Activated CD4-positive, alpha-beta T cell treated with anti-CD3 and anti-CD28 coated beads, Interleukin-2, amount 10 ng/mL, durations not matched to agents 7 days and 5 days (primary cell): ENCODE measurements around the gene PPM1J. TPM values are rescaled to one million over a fixed set of nuclear protein-coding genes. Genes with fewer than 3 reads are reported as not detected.
"Not testable (repeated sequence)": the region's sequence is repeated elsewhere in the genome, so short reads cannot be mapped to it uniquely, and the experiment has no call there.

Experiments used
- CTCF ChIA-PET: fragments of 350-600 bp; sonication (Branson Sonifier 250); formaldehyde crosslinking; loops from one replicate; lab custom pipeline; 2021; ENCODE audit warnings: antibody characterized with exemption; lab: Charles Lee
- POLR2A ChIA-PET: fragments of 350-600 bp; sonication (Branson Sonifier 250); formaldehyde crosslinking; loops from one replicate; lab custom pipeline; 2021; ENCODE audit warnings: antibody characterized with exemption; lab: Charles Lee
- DNase-seq: peaks from one replicate; pipeline ENCODE4 v3.0.0-alpha.2; 2020
- H3K27ac Mint-ChIP-seq: one replicate; pipeline ENCODE4 v1.8.0; 2021; ENCODE audit warnings: mild to moderate bottlenecking, moderate library complexity, mixed read lengths
- H3K27me3 Mint-ChIP-seq: one replicate; pipeline ENCODE4 v1.8.0; 2021; ENCODE audit warnings: mixed read lengths
- H3K36me3 Mint-ChIP-seq: one replicate; pipeline ENCODE4 v1.8.0; 2021; ENCODE audit warnings: low read depth, mixed read lengths
- H3K4me1 Mint-ChIP-seq: one replicate; pipeline ENCODE4 v1.8.0; 2021; ENCODE audit warnings: mixed read lengths
- H3K4me3 Mint-ChIP-seq: one replicate; pipeline ENCODE4 v1.8.0; 2021; ENCODE audit warnings: mild to moderate bottlenecking, moderate library complexity, mixed read lengths
- H3K9me3 Mint-ChIP-seq: one replicate; pipeline ENCODE4 v1.8.0; 2021; ENCODE audit warnings: mixed read lengths
- total RNA-seq, 2 experiments: library from RNA; stranded (reverse); gene quantifications; one replicate each; pipeline ENCODE4 v1.2.3, GENCODE V29; 2021

Gene PPM1J
- total RNA-seq, 2 experiments from 2014 or later = not detected

- Mint-ChIP-seq H3K4me3 (no peak overlapping the region), H3K27me3 (peaks cover 4% of the 10 kb centered on the region), H3K36me3 (no peaks in the 10 kb centered on the region), H3K4me1 (no peaks in the 10 kb centered on the region), H3K9me3 (no peaks in the 10 kb centered on the region), H3K27ac (no peak overlapping the region)
- ChIA-PET CTCF (no interaction called here), POLR2A (no interaction called here)
- no peak for DNase-seq
These were observed 16.3 kb upstream of the PPM1J start for GRCh38 chr1:112731451-112731850.

GRCh38 chr1:112729909-112730308, 14.8 kb upstream of the PPM1J start:
- ChIA-PET POLR2A (no interaction called here), CTCF (interaction anchor here (0.6 to 1.3 kb wide), 5 partner anchors 10 to 341 kb away, joined by 3 to 5 read pairs (median 4); partner anchors contain the start of gene PPM1J)
- no peak for DNase-seq
- Mint-ChIP-seq H3K27me3 (peaks cover 4% of the 10 kb centered on the region), H3K4me3 (no peak overlapping the region), H3K36me3 (no peaks in the 10 kb centered on the region), H3K27ac (no peak overlapping the region), H3K9me3 (no peaks in the 10 kb centered on the region), H3K4me1 (no peaks in the 10 kb centered on the region)

GRCh38 chr1:112729011-112729410, 13.9 kb upstream of the PPM1J start:
- H3K4me1 Mint-ChIP-seq, H3K4me3 Mint-ChIP-seq, DNase-seq, POLR2A ChIA-PET, H3K27ac Mint-ChIP-seq, H3K36me3 Mint-ChIP-seq, H3K9me3 Mint-ChIP-seq, H3K27me3 Mint-ChIP-seq: not testable (repeated sequence)
- CTCF ChIA-PET = interaction anchor here (1.3 kb wide), 1 partner anchor 13 kb away, joined by 5 read pairs; the partner anchor contains the start of gene PPM1J

GRCh38 chr1:112728306-112728971, 13.3 kb upstream of the PPM1J start:
- POLR2A ChIA-PET, DNase-seq, H3K9me3 Mint-ChIP-seq, CTCF ChIA-PET, H3K27me3 Mint-ChIP-seq, H3K27ac Mint-ChIP-seq, H3K4me1 Mint-ChIP-seq, H3K4me3 Mint-ChIP-seq, H3K36me3 Mint-ChIP-seq: not testable (repeated sequence)

- Mint-ChIP-seq H3K27me3 (no peaks in the 10 kb centered on the region), H3K27ac (no peak overlapping the region), H3K36me3 (no peaks in the 10 kb centered on the region), H3K4me1 (peaks cover 8% of the 10 kb centered on the region), H3K4me3 (no peak overlapping the region), H3K9me3 (no peaks in the 10 kb centered on the region)
- CTCF ChIA-PET = interaction anchor here (1.5 kb wide), 1 partner anchor 76 kb away, joined by 5 read pairs; no protein-coding TSS in a partner anchor
- POLR2A ChIA-PET = no interaction called here
- no peak for DNase-seq
These were observed 12.6 kb upstream of the PPM1J start for GRCh38 chr1:112727716-112728115.

GRCh38 chr1:112724240-112724639, 9.1 kb upstream of the PPM1J start:
- H3K36me3 Mint-ChIP-seq, H3K27ac Mint-ChIP-seq, H3K9me3 Mint-ChIP-seq, DNase-seq, H3K4me3 Mint-ChIP-seq, POLR2A ChIA-PET: not testable (repeated sequence)
- H3K27me3 Mint-ChIP-seq = peaks cover 17% of the 10 kb centered on the region
- H3K4me1 Mint-ChIP-seq = peaks cover 12% of the 10 kb centered on the region
- CTCF ChIA-PET = interaction anchor here (1.3 kb wide), 1 partner anchor 13 kb away, joined by 3 read pairs; no protein-coding TSS in a partner anchor

- CTCF ChIA-PET = interaction anchor here (1.0 to 1.3 kb wide), 2 partner anchors 9 to 13 kb away, joined by 3 to 5 read pairs; no protein-coding TSS in a partner anchor
- POLR2A ChIA-PET = no interaction called here
- no peaks in the 10 kb centered on the region for H3K9me3 Mint-ChIP-seq
- H3K27me3 Mint-ChIP-seq = peaks cover 19% of the 10 kb centered on the region
- H3K36me3 Mint-ChIP-seq = no peaks in the 10 kb centered on the region
- H3K27ac Mint-ChIP-seq = no peak overlapping the region
- no peak overlapping the region for H3K4me3 Mint-ChIP-seq
- peaks cover 14% of the 10 kb centered on the region for H3K4me1 Mint-ChIP-seq
- no peak for DNase-seq
These were observed 8.3 kb upstream of the PPM1J start for GRCh38 chr1:112723511-112723839.

GRCh38 chr1:112722601-112723510, 7.7 kb upstream of the PPM1J start:
- no peak overlapping the region for H3K27ac Mint-ChIP-seq
- DNase-seq = no peak
- ChIA-PET POLR2A (no interaction called here), CTCF (interaction anchor here (1.0 to 4.5 kb wide), 3 partner anchors 9 to 81 kb away, joined by 3 to 36 read pairs (median 5); no protein-coding TSS in a partner anchor)
- peaks cover 21% of the 10 kb centered on the region for H3K27me3 Mint-ChIP-seq
- no peaks in the 10 kb centered on the region for H3K36me3 Mint-ChIP-seq
- H3K4me3 Mint-ChIP-seq = no peak overlapping the region
- H3K4me1 Mint-ChIP-seq = peaks cover 14% of the 10 kb centered on the region
- no peaks in the 10 kb centered on the region for H3K9me3 Mint-ChIP-seq

- peaks cover 14% of the 10 kb centered on the region for H3K4me1 Mint-ChIP-seq
- CTCF ChIA-PET = interaction anchor here (1.3 to 4.5 kb wide), 2 partner anchors 61 to 82 kb away, joined by 3 to 36 read pairs; no protein-coding TSS in a partner anchor
These were observed 6.9 kb upstream of the PPM1J start for GRCh38 chr1:112721966-112722524.

GRCh38 chr1:112721294-112721693, 6.2 kb upstream of the PPM1J start:
- POLR2A ChIA-PET, DNase-seq, H3K4me3 Mint-ChIP-seq, H3K9me3 Mint-ChIP-seq, H3K27ac Mint-ChIP-seq, H3K36me3 Mint-ChIP-seq: not testable (repeated sequence)
- CTCF ChIA-PET = interaction anchor here (1.1 to 4.5 kb wide), 3 partner anchors 32 to 83 kb away, joined by 3 to 36 read pairs (median 3); no protein-coding TSS in a partner anchor
- H3K27me3 Mint-ChIP-seq = peaks cover 25% of the 10 kb centered on the region
- peaks cover 17% of the 10 kb centered on the region for H3K4me1 Mint-ChIP-seq

More at GRCh38 chr1:112721966-112722524, 6.9 kb upstream of the PPM1J start:
- DNase-seq = no peak
- no peaks in the 10 kb centered on the region for H3K9me3 Mint-ChIP-seq
- no peaks in the 10 kb centered on the region for H3K36me3 Mint-ChIP-seq
- H3K4me3 Mint-ChIP-seq = no peak overlapping the region
- POLR2A ChIA-PET = no interaction called here
- H3K27me3 Mint-ChIP-seq = peaks cover 25% of the 10 kb centered on the region
- H3K27ac Mint-ChIP-seq = no peak overlapping the region

GRCh38 chr1:112720800-112721199, 5.7 kb upstream of the PPM1J start:
- Mint-ChIP-seq H3K27ac (no peak overlapping the region), H3K4me3 (no peak overlapping the region), H3K4me1 (peaks cover 22% of the 10 kb centered on the region), H3K27me3 (peaks cover 25% of the 10 kb centered on the region), H3K36me3 (no peaks in the 10 kb centered on the region), H3K9me3 (no peaks in the 10 kb centered on the region)
- ChIA-PET CTCF (interaction anchor here (1.1 to 4.5 kb wide), 3 partner anchors 33 to 83 kb away, joined by 3 to 36 read pairs (median 3); no protein-coding TSS in a partner anchor), POLR2A (no interaction called here)
- no peak for DNase-seq

- DNase-seq = no peak
- ChIA-PET CTCF (interaction anchor here (0.7 to 6.0 kb wide), 8 partner anchors 10 to 353 kb away, joined by 3 to 45 read pairs (median 6); partner anchors contain the start of genes LRIG2 and MOV10), POLR2A (interaction anchor here (0.6 kb wide), 1 partner anchor 1665 kb away, joined by 8 read pairs; no protein-coding TSS in a partner anchor)
- peaks cover 27% of the 10 kb centered on the region for H3K4me1 Mint-ChIP-seq
- peaks cover 25% of the 10 kb centered on the region for H3K27me3 Mint-ChIP-seq
- H3K4me3 Mint-ChIP-seq = no peak overlapping the region
- H3K27ac Mint-ChIP-seq = no peak overlapping the region
- no peaks in the 10 kb centered on the region for H3K36me3 Mint-ChIP-seq
- H3K9me3 Mint-ChIP-seq = no peaks in the 10 kb centered on the region
These were observed 4.6 kb upstream of the PPM1J start for GRCh38 chr1:112719706-112720105.
